GM15510 (cell line): Measurements from ENCODE around the gene MGME1.

Experiments
- POLR2A ChIP-seq: IDR thresholded peaks from 3 replicates; pipeline ENCODE4 v1.6.1; 2011; ENCODE audit warnings: borderline replicate concordance; ENCODE audit not compliant: insufficient read length; ENCODE audit errors: extremely low read depth

MGME1 gene

GRCh38 chr20:17936286-17936760 is 32.5 kb upstream of the MGME1 start:
- TF ChIP-seq POLR2A, result no peak

GRCh38 chr20:17936761-17937732 is 31.8 kb upstream of the MGME1 start:
- no peak for TF ChIP-seq POLR2A

- TF ChIP-seq POLR2A, result no peak
These were observed 29.8 kb upstream of the MGME1 start for GRCh38 chr20:17938871-17939619.

- no peak for TF ChIP-seq POLR2A
These were observed 29.1 kb upstream of the MGME1 start for GRCh38 chr20:17939622-17940223.

- TF ChIP-seq POLR2A, result no peak
These were observed 28.4 kb upstream of the MGME1 start for GRCh38 chr20:17940224-17940971.

- TF ChIP-seq POLR2A, result peak; percentile 19
These were observed 27.6 kb upstream of the MGME1 start for GRCh38 chr20:17941087-17941825.

- no peak for TF ChIP-seq POLR2A
These were observed 27.0 kb upstream of the MGME1 start for GRCh38 chr20:17941826-17942196.

GRCh38 chr20:17943343-17943742 is 25.5 kb upstream of the MGME1 start:
- TF ChIP-seq POLR2A, result no peak

GRCh38 chr20:17944854-17945474 is 23.9 kb upstream of the MGME1 start:
- TF ChIP-seq POLR2A, result no peak

GRCh38 chr20:17946040-17946439 is 22.8 kb upstream of the MGME1 start:
- TF ChIP-seq POLR2A, result no peak

- no peak for TF ChIP-seq POLR2A
These were observed 22.0 kb upstream of the MGME1 start for GRCh38 chr20:17946572-17947473.

- no peak for TF ChIP-seq POLR2A
These were observed 21.4 kb upstream of the MGME1 start for GRCh38 chr20:17947474-17947815.
